GM18907 (cell line): Measurements from ENCODE around the gene ATP5F1B.
"Not testable (repeated sequence)": the region's sequence is repeated elsewhere in the genome, so short reads cannot be mapped to it uniquely, and the experiment has no call there.

ENCODE experiments used
- ATAC-seq: cut with Tn5 transposase; IDR thresholded peaks from one replicate; pipeline ENCODE4 v1.9.1; 2021; ENCODE audit warnings: mild to moderate bottlenecking, moderate library complexity; ENCODE audit not compliant: unreplicated experiment

ATP5F1B gene

DNA sequence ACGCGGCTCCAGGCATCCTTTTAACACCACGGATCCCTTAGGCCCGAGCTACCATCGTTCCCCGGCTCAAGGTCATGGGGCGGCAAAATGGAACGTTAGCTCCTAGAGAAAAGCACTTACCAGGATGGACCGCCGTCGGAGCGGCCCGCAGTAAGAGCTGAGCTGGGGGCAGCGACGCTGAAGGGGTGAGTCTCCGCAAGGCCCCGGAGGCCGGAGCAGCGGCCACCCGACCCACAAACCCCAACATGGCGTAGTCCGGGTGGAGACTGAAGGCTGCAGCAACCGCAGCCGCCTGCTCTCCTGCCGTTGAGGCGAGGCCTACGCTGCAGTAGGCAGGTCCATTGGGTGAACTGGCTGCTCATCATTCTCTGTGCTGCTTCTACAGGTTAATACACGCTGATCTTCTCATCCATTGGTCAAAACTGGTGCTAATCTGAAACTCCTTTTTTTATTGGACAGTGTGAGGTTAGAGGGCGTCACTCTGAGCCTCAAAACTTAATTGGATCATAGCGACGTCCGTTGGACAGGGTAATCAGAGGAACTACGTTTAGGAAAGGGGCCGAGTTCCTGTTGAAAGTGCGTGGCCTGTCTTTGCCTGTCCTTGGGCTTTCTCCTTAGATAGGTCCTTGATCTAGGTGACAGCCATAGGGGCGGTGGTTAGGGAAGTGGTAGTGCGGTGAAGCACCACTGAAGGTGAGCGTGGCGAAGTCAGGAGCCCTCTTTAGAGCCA is at the start of gene ATP5F1B:
ATP5F1B (minus strand) TSS at position 268 of the 730 bp plus-strand sequence; CDS start at position 247, 21 bp downstream.
- ATAC-seq = peak; percentile 98

DNA sequence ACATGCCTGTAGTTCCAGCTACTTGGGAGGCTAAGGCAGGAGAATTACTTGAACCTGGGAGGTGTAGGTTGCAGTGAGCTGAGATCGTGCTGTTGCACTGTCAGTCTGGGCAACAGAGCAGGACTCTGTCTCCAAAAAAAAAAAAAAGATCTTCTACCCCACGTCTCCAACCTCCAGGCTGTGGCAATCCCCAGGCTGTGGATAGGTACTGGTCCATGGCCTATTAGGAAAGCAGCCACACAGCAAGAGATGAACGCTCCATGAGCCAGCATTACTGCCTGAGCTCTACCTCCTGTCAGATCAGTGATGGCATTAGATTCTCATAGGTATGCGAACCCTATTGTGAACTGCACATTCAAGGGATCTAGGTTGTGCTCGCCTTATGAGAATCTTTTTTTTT is 48.4 kb upstream of the ATP5F1B start:
- no peak for ATAC-seq

DNA sequence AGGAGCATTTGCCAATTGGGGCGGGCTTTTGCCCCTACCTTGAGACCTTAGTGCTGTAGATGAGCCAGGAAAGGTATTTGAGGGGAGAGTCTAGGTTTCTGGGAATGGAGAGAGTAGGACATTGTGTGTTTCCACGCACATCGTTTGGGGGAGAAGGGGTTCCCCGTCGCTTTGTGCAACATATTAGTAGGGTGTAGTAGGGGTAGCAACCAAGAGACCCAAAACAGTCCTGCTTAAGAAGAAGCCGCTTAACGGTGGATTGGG is 43.0 kb upstream of the ATP5F1B start:
- ATAC-seq = no peak

DNA sequence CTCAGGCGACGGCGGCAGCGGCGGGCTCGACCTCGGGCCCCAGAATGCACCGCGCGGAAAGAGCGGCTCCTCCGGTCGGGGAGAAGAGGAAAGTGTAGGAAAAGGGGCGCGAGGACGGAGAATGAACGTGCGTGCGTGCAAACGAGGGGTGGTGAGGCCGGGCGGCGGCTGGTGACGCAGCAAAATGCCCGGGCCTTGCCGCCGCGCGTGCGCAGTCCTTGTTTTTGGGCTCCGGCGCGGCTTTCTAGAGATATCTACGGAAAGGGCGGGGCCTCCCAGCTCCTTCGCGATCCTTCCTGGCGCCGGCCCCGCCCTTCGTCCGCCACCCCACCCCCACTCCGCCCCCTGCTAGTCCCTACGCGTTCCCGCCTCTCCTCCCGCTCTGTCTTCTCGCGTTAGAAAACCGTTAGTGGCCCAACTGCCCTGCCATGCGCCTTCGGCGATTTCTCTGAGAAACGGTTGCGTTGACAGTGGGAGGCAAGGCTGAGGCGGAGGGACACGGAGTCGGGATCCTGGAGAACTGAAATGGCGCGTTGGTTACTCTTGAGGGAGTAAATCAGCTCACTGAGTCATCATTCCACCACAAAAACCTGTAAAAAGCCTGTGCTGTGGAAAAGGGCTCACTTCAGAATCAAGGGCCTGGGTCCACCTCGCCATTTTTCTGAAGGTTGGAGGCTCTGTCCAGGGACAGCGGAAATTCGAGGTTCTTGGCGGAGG is 42.5 kb upstream of the ATP5F1B start, which contains the start of gene PTGES3:
PTGES3 (minus strand) TSS at position 156 of the 717 bp plus-strand sequence. CDS start 285 bp downstream, outside the sequence.
- ATAC-seq = peak; percentile 73

DNA sequence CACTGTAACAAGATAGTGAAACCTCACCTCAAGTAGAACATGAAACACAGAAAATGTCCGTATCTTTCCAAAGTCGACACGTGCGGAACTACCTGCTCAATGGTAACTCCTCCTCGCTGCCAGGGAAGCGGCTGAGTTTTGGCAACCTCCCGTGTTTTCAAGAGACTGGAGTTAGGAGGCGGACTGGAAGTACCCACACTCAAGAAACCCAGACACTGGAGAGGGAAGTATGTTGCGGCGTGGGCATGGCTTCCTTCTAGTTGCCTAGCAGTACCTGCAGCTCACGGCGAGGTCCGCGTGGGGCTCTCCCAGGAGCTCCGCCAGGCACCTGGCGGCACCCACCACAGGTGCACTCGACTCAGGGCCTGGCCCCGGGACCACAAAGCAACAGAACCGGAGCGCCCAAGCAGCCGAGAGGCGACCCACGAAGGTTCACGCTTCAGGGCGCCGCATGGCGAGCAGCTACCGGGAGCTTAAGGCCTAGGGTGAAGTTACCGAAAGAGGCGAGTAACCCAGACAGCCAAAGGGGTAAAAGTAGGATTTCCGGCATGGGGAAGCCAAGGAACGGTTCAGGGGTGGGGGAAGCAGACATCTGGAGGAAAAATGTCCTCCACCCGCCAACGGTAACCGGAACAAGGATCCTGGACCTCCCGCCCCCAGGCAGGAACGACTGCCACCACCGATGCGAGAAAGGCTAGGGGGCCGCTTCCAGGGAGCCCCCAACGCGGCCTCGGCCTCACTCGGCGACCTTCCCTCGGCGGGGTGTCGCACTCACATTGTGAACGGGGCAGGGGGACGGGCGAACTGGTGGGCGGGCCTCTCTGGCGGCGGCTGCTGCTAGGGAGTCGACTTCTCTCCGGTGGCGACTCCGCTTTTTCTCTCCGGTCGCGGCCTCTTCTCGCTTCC is 41.7 kb upstream of the ATP5F1B start:
- peak; percentile 42 for ATAC-seq

DNA sequence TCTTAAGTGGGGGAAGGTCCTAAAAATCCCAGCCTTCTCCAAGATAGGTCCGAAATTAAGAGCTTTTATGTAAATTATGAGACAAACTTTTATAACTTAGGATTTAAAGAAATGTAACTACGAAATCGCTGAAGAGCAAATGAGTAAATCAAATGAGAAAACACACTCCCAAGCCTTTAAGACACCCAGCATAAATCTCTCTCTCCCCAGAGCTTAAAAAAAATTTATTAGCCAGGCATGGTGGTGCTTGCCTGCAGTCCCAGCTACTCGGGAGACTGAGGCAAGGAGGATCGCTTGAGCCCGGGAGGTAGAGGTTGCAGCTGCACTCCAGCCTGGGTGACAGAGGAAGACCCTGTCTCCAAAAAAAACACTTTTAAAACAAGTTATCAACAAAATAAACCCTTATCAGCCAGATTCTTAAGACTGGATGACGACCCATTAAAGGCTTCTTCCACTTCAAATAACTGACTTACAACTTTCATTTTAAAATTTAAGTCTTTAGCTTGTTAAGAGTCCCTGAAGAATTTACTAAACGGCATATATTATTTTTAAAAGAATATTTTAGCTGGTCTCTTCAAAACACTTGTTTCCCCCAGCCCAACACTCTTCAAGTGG is 39.1 kb upstream of the ATP5F1B start:
- no peak for ATAC-seq

DNA sequence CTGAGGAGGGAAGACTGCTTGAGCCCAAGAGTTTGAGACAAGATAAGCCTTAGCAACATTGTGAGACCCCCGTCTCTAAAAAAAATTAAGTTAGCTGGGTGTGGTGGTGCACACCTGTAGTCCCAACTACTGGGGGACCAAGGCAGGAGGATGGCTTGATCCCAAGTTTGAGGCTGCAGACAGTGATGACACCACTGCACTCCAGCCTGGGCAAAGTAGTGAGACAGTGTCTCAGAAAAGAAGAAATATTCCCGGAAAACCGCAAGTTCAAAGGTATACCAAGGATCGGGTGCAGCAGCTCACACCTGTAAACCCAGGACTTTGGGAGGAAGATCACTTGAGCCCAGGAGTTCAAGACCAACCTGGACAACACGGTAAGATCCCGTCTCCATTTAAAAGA is 36.5 kb upstream of the ATP5F1B start:
- no peak for ATAC-seq

DNA sequence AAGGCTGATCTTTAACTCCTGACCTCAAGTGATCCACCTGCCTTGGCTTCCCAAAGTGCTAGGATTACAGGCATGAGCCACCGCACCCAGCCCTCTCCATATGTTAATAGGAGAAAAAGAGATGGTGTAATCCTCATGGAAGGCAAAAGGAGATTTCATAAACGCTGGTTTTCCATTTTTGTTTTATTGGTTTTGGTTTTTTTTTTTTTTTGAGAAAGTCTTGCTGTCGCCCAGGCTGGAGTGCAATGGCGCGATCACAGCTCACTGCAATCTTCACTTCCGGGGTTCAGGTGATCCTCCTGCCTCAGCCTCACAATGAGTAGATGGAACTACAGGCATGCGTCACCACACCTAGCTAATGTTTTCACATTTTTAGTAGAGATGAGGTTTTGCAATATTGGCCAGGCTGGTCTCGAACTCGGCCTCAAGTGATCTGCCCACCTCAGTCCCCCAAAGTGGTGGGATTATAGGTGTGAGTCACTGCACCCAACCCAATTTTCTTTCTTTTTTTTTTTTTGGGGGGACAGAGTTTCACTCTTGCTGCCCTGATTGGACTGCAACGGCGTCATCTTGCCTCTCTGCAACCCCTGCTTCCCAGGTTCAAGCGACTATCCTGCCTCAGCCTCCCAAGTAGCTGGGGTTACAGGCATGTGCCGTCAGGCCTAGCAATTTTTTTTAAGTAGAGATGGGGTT is 34.2 kb upstream of the ATP5F1B start:
- ATAC-seq = no peak

DNA sequence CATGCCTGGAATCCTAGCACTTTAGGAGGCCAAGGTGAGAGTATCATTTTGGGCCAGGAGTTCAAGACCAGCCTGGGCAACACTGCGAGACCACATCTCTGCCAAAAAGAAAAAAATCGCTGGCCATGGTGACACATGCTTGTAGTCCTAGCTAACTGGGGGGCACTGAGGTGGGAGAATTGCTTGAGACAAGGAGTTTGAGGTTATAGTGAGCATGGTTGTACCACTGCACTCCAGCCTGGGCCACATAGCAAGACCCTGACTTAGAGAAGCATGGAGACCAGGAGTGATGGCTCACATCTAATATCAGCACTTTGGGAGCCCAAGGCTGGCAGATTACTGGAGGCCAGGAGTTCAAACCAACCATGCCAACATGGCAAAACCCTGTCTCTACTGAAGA is 33.1 kb upstream of the ATP5F1B start:
- no peak for ATAC-seq

DNA sequence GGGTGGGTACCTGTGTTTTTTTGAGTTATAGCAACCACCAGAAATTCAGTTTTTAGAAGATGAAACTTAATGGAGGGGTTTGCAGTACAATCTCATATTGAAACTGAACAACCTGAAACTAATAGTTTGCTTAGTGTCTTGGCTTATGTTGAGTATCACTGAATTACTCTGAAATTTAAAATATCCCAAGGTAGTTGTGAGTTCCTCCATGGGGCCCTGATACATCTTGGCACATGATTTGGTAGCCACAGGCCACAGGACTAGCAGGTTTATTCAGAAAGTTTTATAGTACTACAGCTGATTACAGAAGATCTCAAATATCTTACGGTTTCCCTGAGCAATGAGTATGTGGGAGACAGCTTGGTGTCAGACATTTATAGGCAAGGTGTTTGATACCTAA is 31.9 kb upstream of the ATP5F1B start:
- no peak for ATAC-seq

DNA sequence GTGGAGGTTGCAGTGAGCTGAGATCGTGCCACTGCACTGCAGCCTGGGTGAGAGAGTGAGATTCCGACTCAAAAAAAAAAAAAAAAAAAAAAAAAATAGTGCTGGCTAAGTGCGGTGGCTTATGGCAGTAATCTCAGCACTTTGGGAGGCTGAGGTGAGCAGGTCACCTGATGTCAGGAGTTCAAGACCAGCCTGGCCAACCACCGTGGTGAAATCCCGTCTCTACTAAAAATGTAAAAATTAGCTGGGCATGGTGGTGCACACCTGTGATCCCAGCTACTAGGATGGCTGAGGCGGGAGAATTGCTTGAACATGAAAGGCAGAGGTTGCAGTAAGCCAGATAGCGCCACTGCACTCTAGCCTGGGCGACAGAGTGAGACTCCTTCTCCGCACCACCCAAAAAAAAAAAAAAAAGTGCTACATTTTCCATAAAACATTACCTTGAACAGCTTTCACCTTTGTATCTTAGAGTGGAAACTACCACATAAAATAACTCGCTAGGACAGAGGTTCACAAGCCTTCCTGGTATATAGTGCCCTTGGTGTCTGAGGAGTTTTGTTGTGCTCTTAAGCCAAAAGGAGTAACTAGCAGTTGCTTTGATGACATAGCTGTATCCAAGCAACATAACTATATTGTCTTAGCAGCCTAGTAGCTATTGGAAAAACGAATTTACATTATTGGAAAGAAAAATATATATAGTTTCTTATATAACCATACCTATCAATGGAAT is 31.2 kb upstream of the ATP5F1B start:
- ATAC-seq = no peak

DNA sequence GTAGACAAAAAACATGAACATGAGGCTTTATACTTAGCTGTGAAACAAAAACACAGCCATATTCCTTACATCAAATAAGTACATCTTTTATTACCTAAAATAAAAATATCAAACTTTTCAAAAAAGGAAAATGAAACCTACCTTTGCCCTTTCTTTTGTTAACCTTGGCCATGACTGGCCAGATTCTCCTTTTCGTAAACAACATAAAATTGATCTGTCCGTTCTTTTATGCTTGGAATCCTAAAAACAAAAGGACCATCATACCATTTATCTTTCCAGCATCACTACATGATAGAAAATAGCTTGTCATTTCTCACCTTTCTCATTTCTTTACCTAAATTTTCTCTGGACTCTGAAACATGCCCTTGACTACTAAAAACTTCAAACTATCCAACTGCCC is 25.8 kb upstream of the ATP5F1B start:
- no peak for ATAC-seq

DNA sequence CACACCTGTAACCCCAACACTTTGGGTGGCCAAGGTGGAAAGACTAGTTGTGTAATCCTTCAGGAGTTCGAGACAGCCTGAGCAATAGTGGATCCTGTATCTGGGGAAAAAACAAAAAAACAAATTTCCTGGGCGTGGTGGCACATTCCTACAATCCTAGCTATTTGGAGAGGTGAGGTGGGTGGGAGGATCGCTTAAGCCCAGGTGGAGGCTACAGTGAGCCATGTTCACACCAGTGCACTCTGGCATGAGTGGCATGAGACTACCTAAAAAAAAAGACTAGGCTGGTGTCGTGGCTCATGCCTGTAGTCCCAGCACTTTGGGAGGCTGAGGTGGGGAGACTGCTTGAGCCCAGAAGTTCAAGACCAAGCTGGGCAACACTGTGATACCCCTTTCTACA is 25.1 kb upstream of the ATP5F1B start:
- no peak for ATAC-seq

DNA sequence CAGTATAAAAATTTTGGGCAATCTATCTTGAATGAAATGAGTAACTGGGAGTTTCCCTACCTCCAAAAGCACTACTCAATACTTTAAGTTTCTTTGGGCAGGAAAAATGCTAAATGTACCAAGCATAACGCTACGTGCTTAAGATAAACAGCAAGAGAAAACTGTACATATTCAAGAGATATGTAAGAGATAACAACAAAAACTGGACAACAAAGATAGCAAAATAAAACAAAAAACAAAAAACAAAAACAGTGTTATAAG is 22.3 kb upstream of the ATP5F1B start:
- ATAC-seq = no peak

DNA sequence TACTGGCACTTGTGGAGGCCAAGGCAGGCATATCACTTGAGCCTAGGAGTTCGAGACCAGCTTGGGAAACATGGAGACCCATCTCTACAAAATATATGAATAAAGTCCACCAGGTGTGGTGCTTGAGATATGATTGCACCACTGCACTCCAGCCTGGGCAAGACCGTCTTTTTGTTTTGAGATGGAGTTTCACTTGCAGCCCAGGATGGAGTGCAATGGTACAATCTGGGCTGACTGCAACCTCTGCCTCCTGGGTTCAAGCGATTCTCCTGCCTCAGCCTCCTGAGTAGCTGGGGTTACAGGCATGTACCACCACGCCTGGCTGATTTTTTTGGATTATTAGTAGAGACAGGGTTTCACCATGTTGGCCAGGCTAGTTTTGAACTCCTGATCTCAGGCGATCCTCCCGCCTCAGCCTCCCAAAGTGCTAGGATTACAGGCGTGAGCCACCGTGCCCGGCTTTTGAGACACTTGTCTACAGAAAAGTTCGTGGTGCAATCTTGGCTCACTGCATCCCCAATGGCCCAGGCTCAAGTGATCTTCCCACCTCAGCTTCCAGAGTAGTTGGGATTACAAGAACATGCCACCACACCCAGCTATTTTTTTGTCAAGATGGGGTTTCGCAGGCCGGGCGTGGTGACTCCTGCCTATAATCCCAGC is 16.3 kb upstream of the ATP5F1B start:
- no peak for ATAC-seq

DNA sequence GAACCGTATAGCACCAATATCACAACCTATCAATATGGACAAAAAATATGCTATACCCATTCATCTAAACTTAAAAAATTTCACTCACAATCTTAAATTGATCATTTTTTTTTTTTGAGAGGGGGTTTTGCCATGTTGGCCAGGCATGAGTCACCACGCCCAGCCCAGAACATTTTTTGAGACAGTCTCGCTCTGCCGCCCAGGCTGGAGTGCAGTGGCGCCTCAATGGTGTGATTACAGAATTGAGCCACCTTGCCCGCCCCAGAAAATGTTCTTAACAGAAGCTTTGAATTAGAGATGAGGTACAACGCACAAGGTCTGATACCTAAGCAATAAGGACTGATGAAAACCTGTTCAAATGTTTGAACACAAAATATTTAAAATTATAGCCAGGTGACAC is 15.8 kb upstream of the ATP5F1B start:
- ATAC-seq = no peak

DNA sequence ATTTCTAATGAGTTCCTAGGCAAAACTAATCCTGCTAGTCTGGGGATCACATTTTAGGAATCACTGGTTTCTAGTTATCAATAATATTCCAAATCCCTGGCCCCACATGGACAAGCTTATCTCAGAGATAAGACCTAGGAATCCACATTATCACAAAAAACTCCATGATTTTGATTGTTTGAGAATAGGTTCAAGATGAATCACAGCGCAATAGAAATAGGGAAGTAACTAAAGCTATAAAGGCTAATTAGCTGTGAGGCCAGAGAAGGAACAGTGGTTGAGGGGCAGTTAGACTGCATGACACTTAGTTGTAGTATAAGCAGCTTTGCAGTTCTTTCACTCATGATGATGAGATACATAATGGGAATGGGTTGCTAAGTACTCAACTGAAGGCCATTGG is 13.1 kb upstream of the ATP5F1B start:
- no peak for ATAC-seq

DNA sequence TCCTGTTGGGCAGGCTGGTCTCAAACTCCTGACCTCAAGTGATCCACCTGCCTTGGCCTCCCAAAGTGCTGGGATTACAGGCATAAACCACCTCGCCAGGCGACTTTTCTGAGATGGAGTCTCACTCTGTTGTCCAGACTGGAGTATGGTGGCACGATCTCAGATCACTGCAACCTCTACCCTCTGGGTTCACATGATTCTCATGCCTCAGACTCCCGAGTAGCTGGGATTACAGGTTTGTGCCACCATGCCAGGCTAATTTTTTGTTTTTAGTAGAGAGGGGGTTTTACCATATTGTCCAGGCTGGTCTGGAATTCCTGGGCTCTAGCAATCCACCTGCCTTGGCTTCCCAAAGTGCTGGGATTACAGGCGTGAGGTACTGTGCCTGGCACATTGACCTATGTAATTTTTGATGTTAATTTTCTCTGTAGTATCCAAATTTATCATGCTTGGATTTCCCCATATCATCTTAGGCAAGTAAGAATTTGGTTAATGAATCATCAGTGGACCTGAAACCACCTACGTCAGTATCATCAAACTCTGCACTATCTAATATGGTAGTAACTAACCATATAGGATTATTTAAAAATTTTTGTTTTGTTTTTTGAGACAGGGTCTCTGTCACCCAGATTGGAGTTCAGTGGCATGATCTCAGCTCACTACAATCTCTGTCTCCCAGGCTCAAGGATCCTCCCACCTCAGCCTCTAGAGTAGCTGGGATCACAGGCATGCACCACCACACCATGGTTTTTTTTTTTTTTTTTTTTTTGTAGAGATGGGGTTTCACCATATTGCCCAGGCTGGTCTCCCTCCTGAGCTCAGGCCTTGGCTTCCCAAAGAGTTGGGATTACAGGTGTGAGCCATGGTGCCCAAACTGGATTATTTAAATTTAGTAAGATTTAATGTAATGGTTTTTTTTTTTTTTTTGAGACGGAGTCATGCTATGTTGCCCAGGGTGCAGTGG is 11.9 kb upstream of the ATP5F1B start:
- ATAC-seq = no peak

DNA sequence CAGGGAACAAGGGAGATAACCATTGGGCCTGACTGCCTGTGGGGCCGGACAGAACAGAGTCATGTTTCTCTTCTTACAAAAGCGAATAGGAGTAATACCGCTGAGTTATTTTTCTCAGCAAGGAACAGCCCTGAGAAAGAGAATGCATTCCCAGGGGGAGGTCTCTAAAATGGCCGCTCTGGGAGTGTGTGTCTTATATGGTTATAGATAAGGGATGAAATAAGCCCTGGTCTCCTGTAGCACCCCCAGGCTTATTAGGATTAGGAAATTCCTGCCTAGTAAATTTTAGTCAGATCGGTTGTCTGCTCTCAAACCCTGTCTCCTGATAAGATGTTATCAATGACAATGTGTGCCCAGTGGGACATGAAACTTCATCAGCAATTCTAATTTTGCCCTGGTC is 8.0 kb upstream of the ATP5F1B start:
- not testable (repeated sequence) for ATAC-seq
